Measurements from ENCODE around the gene ELOF1.

ELOF1 gene

DNA sequence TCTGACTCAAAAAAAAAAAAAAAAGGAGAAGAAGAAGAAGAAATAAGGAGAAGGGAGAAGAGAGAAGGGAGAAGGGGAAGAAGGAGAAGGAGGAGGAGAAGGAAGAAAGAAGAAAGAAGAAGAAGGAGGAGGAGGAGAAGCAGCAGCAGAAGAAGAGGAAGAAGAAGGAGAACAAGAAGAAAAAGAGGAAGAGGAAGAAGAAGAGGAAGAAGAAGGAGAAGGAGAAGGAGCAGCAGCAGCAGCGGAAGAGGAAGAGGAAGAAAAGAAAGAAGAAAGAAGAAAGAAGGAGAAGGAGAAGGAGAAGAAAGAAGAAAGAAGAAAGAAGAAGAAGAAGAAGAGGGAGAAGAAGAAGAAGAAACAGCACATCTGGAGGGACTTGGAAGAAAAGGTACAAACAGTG lies 24.5 kb downstream of the ELOF1 start:
- no peak for DNase-seq

DNA sequence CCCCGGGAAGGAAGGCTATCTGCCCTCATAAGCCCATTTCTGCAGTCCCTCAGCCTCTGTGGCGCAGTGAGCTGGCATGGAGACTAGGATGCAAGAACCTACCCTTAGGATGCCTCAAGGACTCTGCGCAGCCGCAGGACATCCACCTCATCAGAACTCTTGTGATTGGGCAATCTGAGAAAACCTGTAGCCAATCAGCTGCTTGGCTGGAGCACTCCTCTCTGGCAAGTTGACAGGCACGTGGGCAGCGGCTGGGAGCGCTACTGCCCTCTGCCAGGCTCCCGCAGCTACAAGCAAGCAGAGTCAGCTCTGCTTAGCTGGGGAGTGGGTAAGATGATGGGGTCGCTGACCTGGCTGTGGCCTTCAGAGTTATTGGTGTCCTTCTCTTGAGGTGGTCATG lies 28.6 kb downstream of the ELOF1 start:
- peak; percentile 90 to 96 for DNase-seq

GRCh38 chr19:11528551-11529341 lies 30.3 kb downstream of the ELOF1 start, which contains the start of gene ECSIT:
TSS of gene ECSIT (minus strand) at chr19:11529134. CDS start at chr19:11519170, 9,964 bp downstream.
- DNase-seq: peak; percentile 94 to 97

- DNase-seq: no peak
These were observed 39.9 kb downstream of the ELOF1 start for GRCh38 chr19:11519138-11519537.

- DNase-seq: no peak
These were observed 45.1 kb downstream of the ELOF1 start for GRCh38 chr19:11513946-11514345.

DNA sequence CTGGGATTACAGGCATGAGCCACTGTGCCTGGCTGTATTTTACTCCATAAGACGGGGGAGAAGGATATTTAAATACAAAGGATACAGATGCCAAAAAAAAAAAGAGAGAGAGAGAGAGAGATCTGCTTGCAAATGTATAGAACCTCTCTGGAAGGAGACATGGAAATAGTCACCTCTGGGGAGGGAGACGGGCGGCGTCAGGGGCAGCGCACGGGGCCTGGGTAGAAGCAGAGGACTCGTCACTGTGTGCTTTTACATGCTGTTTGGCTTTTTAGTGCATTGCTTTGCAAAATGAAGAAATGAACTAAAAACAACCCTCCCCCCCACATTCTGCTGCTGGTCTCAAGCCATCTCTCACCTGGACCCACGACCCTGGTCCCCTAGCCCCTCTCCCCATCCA lies 48.6 kb downstream of the ELOF1 start:
- no peak for DNase-seq

DNA sequence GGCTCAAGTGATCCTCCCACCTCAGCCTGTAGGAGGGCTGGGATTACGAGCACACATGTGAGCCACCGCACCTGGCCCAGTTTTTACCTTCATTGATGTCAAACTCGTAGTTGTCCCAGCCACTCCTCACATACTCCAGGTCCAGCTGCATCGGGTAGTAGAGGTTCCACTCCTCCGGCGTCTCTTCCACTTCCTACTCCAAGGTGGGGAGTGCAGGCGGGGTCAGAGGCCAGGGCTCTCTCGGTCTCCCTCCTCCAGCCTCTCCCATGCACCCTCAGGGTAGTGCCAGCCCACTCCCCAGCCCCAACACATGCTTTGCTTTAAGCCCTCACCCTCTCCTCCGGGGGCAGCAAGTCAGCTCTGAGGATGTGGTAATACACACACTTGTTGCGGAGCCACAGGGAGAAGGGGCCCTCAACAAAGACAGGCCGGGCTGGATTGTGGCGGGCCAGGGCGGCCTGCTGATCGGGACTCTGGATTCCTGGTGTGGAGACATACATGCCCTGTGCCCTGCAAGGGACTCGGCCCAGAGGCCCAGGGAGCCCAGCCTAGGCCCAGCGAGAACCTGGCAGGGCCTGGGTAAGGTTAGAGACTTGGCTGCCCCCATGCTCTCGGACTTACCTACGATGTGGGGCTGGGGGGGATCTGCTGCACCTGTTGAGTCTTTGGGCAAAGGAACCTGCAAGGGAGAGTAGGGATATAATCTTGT lies 51.5 kb downstream of the ELOF1 start:
- DNase-seq: no peak

DNA sequence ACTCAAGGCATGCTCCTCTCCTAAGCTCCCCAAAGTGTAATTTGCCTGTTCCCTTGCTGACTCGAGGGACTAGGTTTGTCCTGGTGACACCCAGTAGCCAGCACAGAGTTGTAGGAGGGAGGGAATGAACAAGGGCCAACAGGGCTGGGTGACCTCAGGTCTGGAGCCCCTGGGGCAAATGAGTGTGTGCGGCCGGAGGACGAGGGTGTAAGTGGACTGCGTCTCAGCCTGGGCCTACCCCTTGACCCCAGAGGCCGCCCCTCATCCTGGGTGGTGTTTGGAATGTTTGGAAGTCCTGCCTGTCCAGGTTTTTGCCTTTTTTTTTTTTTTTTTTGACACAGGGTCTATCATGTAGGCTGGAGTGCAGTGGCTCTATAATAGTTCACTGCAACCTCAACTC lies 52.1 kb downstream of the ELOF1 start:
- DNase-seq: no peak

DNA sequence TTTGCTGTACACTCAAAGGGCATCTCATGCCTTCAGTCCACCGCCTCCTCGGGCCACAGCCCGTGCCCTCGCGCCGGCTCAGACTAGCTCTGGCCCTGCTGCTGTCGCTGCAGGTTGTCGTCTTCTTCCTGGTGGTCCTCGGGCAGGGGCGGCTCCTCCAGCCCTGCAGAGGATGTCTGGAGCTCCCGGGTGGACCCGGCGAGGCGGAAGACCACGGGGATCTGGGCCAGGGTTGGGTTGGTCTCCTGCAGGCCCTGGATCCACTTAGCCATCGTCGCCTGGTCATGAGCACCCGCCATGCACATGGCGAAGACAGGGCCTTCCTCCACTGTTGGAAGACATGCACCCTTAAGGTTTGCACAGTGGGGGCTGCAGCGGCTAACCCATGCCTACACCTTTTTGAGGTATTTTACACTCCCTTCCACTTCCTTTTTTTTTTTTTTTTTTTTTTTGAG lies 52.9 kb downstream of the ELOF1 start:
- no peak for DNase-seq

DNA sequence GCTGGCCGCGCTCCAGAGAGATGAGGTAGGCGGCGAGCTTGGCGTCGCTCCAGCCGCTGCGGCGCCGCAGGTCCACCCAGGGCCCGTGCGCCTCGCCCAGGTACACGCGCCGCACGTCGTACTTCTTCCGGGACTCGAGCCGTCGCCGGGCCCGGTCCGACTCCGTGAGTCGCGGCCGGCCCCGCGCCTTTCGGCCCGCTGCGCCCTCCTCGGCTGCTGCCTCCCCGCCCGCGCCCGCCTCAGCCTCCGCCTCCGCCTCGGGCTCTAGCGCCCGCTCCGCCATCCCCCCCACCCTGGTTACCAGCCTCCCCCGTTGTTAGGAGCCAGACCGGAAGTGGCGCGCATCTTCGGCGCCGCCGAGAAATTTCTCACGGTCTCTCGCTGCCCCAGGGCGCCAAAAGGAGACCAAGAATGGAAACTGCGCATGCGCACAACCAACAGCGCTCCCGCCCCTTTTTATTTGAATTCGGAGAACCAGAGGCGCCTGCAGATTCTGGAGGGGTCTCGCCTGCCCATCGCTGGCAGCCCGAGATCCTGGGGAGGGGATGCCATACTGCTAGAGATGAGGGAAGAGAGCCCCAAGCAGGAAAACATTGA lies 53.4 kb downstream of the ELOF1 start, which contains the start of gene ZNF653:
ZNF653 (minus strand) TSS at position 336 of the 597 bp plus-strand sequence; CDS start at position 283, 53 bp downstream.
- DNase-seq: peak; percentile 94

GRCh38 chr19:11505032-11505503 lies 54.0 kb downstream of the ELOF1 start:
- peak; percentile 94 to 96 for DNase-seq

DNA sequence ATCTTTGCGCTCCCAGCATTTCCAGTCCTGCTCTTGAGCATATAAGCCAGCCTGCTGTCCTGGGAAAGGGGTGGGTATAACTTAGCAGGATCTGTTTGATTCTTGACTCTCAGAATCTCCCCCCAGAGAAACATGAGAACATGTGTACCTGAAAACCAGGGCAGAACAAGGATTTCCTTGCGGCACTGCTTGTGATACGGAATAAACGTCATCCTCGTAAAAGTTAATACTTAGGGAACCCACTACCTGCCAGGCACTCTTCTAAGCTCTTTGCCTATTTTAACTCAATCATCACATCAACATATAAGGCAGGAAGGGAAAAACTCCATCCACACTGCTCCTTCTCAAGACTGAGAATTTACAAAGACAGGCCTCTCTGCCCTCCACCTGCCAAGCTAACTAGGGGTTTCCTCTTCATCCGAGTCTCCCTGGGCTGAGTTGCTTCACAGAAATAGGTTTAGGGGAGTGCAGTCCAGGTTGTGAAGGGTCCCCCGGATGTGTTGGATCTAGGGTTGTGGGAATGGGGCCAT lies 54.5 kb downstream of the ELOF1 start:
- DNase-seq: no peak

Measured in NCI-H2081 (cell line).